GM21576 (cell line): ENCODE data around the gene TARBP1.
A peak's percentile ranks its signal among the peaks of the same experiment; 100 is the strongest.
"Not testable (repeated sequence)": the region's sequence is repeated elsewhere in the genome, so short reads cannot be mapped to it uniquely, and the experiment has no call there.

ENCODE experiments used
- ATAC-seq: cut with Tn5 transposase; IDR thresholded peaks from one replicate; pipeline ENCODE4 v1.9.1; 2021; ENCODE audit warnings: mild to moderate bottlenecking, moderate library complexity; ENCODE audit not compliant: unreplicated experiment

Gene TARBP1

DNA sequence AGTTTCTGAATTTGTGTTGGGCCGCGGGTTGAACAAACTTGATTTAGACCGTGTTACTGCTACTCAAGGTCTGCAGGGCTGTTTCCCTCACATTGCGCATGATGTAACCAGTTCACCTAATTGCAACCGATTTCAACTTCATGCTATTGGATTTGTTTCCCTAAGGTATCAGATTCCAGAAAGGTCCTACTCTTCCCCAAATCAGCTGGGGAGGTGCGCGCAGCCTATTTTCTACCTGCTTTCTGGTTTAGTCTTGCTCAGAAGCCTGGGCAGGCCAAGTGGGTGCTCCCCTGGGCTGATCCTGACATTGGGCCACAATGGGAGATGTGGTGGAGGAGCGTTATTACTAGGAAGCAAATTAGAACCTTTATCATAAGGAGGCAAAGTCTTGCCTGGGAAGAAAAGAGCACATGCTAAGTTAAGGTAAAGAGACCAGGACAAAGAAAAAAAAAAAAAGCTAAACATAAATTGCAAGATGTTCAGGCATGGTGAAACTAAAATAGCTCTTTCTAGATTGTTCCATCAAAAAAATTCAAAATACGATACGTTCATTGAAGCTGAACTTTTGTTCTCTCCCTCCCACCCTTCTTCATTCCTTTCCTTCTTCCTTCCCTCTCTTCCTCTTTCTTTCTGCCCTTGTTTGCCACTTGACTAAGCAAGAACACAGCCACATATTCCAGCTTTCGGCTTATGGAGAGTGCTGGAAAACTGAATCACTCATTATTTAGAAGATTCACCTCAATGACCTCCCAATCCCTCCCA is 28.8 kb upstream of the TARBP1 start:
- no peak for ATAC-seq

DNA sequence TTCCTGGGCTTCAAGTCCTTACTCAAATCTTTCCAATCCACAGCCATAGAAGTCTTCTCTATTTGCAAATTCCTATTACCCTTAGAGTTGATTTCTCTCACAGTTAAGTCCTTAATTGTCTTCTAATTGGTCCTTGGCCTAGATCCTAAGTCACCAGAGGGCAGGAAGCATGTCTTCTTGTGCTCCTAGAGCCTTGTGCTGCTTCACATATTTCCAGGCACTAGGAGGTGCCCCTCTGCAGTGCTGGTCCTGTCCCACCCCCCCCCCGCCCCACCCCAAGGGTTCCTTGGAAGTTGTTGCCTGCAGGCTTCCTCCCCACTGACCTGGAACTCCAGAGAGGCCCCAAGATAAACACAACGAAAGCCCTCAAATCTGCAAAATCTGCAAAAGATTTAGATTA is 28.1 kb upstream of the TARBP1 start:
- no peak for ATAC-seq

DNA sequence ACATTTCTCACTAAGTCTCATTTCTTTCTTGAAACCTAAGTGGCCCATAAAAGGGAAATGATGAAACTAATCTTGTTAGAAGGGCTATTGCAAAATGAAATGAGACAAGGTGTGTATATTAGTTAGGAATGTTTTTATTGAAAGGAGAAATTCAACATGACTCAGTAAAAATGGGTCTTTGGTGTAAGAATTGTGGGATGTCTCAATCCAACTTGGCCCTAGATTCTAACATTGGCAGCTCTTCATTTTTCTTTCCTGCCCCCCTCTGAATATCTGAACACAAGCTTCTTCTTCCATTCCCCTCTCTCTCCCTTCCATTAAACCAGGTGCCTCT is 26.8 kb upstream of the TARBP1 start:
- ATAC-seq = no peak

DNA sequence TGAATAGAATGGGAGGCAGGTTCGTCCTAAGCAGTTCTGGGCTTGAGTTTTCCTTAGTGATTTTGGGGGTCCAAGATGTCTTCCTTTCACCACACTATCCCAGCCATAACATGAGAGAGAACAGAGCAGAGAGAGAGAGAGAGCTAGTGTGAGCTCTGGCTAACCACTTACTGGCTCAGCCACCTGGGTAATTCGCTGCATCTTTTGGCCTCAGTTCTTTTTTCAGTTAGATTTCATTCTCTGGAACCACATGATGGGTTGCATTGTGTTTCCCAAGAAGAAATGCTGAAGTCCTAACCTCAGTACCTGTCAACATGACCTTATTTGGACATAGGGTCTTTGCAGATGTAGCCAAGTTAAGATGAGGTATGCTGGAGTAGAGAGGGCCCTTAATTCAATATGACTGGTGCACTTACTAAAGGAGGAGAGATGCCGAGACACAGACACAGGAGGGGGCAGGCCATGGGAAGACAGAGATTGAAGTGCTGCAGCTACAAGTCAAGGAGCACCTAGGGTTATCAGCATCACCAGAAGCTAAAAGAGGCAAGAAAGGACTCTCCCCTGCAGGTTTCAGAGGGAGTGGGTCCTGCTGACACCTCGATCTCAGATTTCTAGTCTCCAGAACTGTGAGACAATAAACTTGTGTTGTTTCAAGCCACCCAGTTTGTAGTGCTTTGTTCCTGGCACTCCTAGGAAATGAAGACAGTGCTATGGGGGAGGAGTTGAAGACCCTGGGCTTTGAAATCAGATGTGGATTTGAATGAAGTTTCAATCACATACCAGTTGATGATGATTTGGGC is 26.2 kb upstream of the TARBP1 start:
- no peak for ATAC-seq

DNA sequence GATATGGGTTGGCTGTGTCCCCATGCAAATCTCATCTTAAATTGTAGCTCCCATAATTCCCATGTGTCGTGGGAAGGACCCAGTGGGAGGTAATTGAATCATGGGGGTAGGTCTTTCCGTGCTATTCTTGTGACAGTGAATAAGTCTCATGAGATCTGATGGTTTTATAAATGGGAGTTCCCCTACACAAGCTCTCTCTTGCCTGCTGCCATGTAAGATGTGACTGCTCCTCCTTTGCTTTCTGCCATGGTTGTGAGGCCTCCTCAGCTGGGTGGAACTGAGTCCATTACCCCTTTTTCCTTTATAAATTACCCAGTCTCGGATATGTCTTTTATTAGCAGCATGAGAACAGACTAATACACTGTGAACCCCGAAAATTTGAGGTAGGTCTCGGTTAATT is 25.3 kb upstream of the TARBP1 start:
- not testable (repeated sequence) for ATAC-seq

DNA sequence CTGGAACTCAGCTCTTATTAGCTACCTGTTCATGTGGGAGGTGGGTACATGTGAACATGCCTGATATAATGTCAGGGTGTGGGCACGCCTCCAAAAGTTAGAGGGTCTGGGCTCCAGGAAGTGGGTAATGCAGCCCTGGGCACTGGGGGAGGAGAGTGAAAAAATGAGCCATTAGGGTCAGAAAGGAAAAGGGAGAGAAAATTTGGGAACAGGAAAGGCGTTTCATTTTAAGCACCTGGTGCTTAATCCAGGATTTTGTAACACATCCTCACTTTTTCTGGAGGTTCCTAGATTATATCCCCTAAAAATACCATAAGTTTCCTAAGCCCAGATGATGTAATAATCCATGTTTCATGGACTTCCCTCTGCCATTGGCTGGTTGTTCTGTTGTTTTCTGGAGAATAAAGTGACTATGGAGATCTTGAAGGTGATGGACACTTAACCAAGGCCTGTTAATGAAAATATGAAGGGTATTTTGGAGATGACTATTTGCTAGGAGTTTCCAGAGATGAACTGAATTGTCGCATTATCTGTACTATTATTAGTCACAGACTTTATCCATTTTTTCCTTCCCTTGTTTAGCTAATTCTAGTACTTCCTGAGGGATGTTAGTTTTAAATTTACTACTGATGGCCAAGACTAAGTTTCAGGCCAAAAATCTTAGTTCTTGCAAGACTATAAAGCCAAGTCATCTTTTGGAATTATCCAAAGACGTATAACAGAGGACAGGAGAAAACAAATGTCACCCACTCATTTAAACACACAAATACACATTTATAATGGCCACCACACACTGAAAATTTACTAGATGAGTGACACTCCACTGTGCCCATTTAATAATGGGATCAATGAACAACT is 24.4 kb upstream of the TARBP1 start:
- ATAC-seq = no peak

DNA sequence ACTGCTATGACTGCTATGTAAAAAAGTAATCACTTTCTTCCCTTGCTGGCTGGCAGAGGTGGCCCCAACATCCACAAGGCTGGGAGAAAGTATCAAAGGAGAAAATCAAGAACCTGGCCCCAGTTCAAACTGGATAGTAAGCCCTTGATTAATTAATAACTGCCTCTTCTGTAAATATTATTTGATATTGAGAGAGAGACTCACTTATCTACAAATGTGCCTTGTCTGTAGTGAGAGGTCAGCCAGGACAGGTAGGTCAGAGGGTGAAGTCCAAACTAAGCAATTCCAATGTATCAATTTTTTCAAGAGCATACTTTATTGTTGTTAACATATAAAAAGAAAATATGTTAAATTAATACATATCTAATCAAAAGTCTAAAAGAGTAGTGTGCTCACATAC is 23.8 kb upstream of the TARBP1 start:
- no peak for ATAC-seq

DNA sequence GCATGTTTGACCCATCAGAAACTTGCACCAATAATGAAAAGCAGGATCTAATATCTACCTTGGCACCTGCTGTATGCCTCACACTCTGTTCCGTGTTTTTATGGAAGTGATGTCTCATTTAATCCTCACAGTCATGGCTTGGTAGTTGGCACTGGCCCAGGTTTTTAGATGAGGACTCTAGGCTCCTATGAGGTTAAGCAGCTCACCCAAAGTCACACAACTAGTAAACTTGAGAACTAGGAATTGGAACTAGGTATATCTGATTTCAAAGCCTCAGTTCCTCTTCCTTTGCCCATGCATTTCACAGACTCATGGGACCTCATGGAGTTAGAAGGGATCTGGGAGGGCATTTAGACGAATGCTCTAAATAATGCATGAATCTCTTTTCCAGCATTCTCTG is 21.3 kb upstream of the TARBP1 start:
- ATAC-seq = no peak

DNA sequence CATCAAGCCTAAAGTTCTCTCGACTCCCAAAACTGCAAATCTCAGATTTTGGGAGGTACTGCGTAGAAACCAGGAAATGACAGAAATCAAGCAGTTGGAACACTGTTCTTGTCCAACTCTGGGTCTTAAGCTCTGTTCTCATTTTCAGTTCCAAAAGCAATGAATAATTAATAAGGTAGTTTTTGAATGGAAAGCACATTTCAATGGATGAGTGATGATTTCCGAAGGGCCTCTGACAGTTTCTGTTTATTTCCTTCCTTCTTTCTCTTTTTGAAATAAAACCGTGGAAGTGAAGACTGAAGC is 20.9 kb upstream of the TARBP1 start:
- no peak for ATAC-seq

DNA sequence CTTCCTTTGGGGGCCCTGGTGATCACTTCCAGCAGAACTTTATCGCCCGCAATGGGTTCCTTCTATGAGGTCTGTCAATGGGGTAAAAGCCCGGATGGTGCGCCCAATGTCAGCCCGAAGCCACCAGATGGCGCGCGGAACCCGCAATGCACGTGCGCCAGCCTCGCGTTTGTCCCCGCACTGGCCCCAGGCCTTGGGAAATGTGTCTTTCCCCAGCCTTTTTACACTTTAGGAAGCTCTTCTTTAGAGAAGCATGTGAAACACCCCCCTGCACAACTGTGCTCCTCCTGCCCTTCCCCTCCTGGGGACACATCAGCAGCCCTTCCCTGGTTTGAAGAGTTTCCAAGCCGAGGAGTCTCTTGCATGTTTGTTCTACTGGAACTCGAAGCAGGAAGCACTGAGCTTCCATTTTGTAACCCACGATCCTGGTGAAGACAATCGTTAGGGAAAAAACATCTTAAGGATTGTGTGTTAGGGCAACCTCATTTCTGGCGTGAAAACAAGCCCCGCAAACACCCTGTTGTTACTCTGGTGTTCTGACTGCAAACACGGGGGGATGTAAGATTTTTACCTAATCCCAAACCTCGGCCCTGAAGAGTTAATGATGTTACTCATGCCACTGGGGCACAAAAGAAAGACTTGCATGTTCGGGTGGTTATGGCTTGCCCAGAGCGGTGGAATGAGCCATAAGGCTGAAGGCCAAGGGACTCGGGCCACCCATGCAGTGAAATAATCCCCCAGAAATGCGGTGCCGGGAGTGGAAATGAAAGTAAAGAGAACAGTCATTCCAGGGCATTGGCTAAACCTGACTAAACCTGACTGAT is 20.4 kb upstream of the TARBP1 start:
- ATAC-seq = peak; percentile 43

DNA sequence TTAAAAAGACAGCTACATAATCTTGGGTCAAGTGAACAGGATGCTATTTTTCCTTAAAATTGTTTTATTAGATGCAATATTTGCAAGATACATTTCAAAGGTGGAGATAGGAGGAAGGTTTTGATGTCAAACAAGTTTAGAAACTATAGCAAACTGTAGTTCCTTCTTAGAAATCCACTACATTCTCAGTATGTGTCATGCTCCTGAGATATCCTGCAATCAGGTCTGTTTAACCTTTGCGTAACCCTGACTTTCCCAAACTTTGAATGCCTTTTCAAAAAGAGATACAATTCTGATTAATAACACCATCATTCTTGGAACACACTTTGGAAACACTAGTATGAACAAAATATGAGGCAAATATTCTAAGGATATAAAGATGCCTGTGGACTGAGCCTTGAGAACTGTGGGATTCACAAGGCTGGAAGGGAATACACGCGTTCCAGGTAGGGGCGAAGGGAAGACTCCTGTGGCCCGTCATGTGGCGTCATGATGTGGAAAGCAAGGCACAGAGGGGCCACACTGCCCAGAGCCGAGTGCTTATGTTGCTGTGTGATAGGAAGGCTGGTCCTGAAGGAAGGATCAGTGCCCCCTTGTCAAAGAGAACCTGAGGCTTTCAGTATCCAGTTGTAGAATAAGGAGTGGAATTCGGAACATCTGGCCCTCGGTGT is 19.6 kb upstream of the TARBP1 start:
- no peak for ATAC-seq

DNA sequence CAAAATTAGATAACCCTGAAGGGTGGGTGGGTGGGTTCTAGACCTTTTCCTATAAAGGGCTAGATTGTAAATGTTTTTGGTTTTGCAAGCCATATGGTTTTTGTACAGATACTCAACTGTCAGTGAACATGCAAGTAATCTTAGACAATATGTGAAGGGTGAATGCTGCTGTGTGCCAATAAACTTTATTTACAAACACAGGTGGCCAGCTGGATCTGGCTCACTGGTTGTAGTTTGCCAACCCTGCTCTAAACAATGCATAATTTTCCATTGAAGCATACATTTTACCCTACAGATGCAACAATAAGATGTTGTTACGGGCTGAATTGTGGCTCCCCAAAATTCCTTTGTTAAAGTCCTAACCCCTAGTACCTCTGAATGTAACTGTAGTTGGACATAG is 18.6 kb upstream of the TARBP1 start:
- no peak for ATAC-seq

DNA sequence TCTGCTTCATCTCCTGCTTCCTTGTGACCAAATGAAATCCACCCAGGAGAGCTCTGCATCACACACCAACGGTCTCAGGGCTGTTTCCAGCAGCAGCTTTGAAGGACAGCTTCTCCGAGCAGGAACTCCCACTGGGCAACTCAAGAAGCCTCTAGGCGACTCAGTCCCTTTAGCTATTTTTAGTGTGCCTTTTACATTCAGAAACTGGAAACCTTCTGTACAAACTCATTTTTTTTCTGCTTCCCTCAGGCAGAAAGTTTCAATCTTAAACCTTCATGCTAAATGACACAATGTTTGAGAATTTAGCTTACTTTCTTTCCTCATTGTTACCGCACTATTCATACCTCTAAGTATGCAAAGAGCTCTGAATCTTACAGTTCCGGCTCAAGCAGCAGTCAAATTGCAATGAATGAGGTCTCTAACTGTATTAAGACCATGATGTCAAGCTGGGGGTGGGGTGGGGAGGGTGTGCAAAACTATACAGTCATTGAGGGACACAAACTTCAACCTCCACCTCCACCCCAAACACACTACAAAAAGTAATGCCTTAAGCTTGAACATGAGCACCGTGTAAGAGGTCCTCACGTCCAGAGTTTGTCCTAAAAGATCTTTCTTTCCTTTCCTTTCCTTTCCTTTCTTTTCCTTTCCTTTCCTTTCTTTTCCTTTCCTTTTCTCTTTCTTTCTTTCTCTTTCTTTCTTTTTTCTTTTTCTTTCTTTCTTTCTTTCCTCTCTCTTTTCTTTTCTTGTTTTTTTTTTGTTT is 16.4 kb upstream of the TARBP1 start:
- peak; percentile 78 for ATAC-seq

DNA sequence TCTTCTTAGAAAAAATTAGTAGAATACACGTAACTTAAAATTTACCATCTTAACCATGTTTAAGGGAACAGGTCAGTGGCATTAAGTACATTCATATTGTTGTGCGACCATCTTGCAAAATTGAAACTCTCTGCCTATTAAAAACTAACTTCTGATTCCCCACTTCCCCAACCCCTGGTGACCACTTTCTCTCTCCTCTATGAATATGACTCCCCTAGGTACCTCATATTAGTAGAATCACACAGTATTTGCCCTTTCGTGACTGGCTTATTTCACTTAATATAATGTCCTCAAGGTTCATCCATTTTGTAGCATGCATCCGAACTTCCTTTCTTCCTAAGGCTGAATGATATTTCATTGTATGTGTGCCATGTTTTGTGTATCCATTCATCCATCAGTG is 15.1 kb upstream of the TARBP1 start:
- ATAC-seq = no peak

DNA sequence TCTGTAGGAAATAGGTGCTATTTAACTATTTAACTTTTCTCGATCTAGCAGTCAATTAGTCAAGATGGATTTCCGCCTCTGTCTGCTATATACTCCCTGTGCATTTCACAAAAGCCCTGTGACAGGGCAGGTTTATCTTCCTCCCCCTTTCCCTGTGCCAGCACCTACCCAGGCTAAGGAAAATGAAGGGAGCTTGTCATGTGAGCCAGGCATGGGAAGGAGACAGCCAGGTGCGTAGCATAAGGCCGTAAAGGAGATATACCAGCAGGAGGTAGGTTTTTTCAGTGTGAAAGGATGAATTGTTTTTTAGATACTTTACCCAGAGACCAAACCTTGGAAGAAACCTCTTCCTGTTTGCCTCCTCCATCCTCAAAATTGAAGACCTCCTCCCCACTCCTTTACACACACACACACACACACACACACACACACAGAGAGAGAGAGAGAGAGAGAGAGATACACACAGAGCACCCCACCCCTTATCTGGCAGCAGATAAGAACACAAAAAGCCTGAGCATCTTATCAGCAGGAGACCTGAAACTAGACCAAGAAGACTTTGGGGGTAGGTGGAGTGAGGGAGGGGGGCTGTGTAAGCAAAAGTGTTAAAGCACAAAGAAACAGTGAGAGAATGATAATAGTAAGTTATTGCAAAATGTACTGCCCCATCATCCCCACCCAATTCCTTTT is 12.0 kb upstream of the TARBP1 start:
- no peak for ATAC-seq

DNA sequence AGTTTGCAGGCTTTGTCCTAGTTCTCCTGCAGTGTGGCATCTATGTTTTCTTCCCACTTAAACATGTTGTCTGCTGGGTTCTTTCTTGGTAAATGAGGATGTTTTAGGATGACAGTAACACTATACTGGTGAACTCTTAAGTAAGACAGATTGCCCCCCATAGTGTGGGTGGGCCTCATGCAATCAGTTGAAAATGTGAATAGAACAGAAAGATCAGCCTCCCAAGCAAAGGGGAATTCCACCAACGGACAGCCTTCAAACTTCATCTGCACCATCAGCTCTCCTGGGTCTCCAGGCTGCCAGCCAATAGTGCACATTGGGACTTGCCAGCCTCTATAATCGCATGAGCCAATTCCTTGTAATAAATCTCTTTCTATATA is 10.7 kb upstream of the TARBP1 start:
- ATAC-seq = no peak

DNA sequence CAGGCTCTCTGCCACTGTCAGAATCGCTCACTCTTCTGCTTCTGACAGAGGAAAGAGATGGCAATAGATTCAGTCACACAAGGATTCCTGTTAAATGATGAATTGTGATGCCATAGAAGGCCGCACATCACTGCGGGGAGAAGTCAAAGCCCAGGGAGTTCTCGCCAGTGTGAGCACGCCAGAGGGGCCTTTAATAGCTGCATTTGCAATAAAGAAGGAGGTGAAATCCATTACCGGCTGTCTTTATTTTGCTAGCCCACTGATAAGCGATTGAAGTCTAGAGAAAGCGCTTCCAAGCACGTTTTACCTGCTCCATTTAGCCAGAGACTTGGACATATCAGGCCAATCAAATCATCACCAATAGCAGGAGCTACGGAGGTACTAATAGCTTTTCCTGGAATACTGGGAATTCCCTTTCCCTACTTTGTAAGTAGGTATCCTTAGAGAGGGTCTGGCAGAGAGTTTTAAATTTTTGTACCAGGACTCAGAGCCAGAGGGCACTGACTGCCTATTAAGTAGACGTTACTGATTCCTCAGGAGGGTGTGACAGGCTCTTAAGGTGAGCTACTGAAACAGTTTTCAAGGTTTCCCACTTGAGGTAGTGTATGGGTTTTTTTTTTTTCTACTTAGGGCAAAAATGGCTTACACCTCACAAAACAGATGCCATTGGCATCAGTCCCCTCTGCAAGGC is 10.2 kb upstream of the TARBP1 start:
- no peak for ATAC-seq
